Activated T-cell treated with anti-CD3 and anti-CD28 coated beads for 1 hour (primary cell): Measurements from ENCODE around the gene GRK2.

Source experiments
- DNase-seq: peaks from one replicate; pipeline ENCODE4 v3.0.0-alpha.2; 2020; ENCODE audit warnings: low read depth

Gene GRK2

GRCh38 chr11:67299471-67300191 lies 33.4 kb downstream of the GRK2 start:
- no peak for DNase-seq

GRCh38 chr11:67300256-67300755 lies 34.0 kb downstream of the GRK2 start:
- no peak for DNase-seq

GRCh38 chr11:67300756-67301312 lies 34.6 kb downstream of the GRK2 start:
- DNase-seq, result no peak

- no peak for DNase-seq
Measured at GRCh38 chr11:67301313-67301921, 35.1 kb downstream of the GRK2 start.

- DNase-seq, result no peak
Measured at GRCh38 chr11:67301951-67302516, 35.8 kb downstream of the GRK2 start.

GRCh38 chr11:67302571-67303131 lies 36.4 kb downstream of the GRK2 start:
- no peak for DNase-seq

GRCh38 chr11:67303132-67303834 lies 37.0 kb downstream of the GRK2 start, which contains the start of gene SSH3:
SSH3 (plus strand) TSS chr11:67303530; CDS start chr11:67303626, 96 bp downstream.
- DNase-seq, result no peak

GRCh38 chr11:67303835-67304411 lies 37.6 kb downstream of the GRK2 start:
- DNase-seq, result no peak

- DNase-seq, result no peak
Measured at GRCh38 chr11:67304511-67305113, 38.3 kb downstream of the GRK2 start.

- DNase-seq, result no peak
Measured at GRCh38 chr11:67306769-67307544, 40.7 kb downstream of the GRK2 start.

GRCh38 chr11:67307545-67308001 lies 41.3 kb downstream of the GRK2 start:
- no peak for DNase-seq

GRCh38 chr11:67308031-67308866 lies 42.0 kb downstream of the GRK2 start:
- DNase-seq, result no peak

- no peak for DNase-seq
Measured at GRCh38 chr11:67309166-67309565, 42.9 kb downstream of the GRK2 start.

GRCh38 chr11:67309661-67310061 lies 43.4 kb downstream of the GRK2 start:
- no peak for DNase-seq

GRCh38 chr11:67310246-67311050 lies 44.2 kb downstream of the GRK2 start:
- no peak for DNase-seq

GRCh38 chr11:67311051-67311555 lies 44.8 kb downstream of the GRK2 start:
- DNase-seq, result no peak

GRCh38 chr11:67311556-67312082 lies 45.3 kb downstream of the GRK2 start:
- DNase-seq, result no peak
